ENCODE measurements around the gene FOXF1. TPM values are rescaled to one million over a fixed set of nuclear protein-coding genes. Genes with fewer than 3 reads are reported as not detected.

FOXF1 gene
- total and polyA plus RNA-seq, 12 donors = 0.07 to 0.64 (median 0.27) TPM; not detected in 3

DNA sequence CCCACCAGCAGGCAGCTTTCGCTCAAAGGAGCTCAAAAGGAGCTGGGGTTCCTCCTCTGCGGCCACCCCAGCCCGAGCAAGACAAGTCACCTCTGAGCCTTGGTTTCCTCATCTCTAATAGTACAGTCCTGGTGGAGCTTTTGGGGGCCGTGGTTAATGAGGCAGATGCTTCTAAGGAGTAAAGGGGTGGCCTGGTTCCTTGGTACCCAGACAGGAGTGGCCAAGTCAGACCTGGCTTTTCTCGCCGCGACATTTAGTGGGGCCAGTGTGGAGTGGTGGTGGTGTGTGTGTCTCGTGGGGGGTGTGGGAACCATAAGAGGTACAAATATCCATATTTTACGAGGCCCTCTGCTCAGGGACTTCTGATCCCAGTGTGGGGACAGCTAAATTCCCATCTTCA is 6.7 kb downstream of the FOXF1 start:
- intact Hi-C loops (cut with DNase I) = loop anchor here (5.0 to 10.0 kb wide), 4 partner anchors 172 to 692 kb away; no protein-coding TSS in a partner anchor
- 36 to 45% (median 42%) methylated on average over 9 of the region's 9 CpGs for WGBS, 4 donors
- no peaks in the 10 kb centered on the region for H3K9me3 ChIP-seq (replicated peaks in 1 of 3)
- H3K27me3 ChIP-seq = peaks cover 84% of the 10 kb centered on the region
- no peak for TF ChIP-seq POLR2A (IDR thresholded peaks at IDR 0.05)
- TF ChIP-seq, protein P1, sequence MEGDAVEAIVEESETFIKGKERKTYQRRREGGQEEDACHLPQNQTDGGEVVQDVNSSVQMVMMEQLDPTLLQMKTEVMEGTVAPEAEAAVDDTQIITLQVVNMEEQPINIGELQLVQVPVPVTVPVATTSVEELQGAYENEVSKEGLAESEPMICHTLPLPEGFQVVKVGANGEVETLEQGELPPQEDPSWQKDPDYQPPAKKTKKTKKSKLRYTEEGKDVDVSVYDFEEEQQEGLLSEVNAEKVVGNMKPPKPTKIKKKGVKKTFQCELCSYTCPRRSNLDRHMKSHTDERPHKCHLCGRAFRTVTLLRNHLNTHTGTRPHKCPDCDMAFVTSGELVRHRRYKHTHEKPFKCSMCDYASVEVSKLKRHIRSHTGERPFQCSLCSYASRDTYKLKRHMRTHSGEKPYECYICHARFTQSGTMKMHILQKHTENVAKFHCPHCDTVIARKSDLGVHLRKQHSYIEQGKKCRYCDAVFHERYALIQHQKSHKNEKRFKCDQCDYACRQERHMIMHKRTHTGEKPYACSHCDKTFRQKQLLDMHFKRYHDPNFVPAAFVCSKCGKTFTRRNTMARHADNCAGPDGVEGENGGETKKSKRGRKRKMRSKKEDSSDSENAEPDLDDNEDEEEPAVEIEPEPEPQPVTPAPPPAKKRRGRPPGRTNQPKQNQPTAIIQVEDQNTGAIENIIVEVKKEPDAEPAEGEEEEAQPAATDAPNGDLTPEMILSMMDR (IDR thresholded peaks at IDR 0.05) = no peak
- H3K4me3 ChIP-seq = no peak overlapping the region
- no peak overlapping the region for H3K27ac ChIP-seq
- no peak for DNase-seq
- H3K36me3 ChIP-seq (replicated peaks in 1 of 2) = no peaks in the 10 kb centered on the region
- H3K4me1 ChIP-seq (replicated peaks in 1 of 2) = peaks cover 0 to 8% of the 10 kb centered on the region in 2 donors

DNA sequence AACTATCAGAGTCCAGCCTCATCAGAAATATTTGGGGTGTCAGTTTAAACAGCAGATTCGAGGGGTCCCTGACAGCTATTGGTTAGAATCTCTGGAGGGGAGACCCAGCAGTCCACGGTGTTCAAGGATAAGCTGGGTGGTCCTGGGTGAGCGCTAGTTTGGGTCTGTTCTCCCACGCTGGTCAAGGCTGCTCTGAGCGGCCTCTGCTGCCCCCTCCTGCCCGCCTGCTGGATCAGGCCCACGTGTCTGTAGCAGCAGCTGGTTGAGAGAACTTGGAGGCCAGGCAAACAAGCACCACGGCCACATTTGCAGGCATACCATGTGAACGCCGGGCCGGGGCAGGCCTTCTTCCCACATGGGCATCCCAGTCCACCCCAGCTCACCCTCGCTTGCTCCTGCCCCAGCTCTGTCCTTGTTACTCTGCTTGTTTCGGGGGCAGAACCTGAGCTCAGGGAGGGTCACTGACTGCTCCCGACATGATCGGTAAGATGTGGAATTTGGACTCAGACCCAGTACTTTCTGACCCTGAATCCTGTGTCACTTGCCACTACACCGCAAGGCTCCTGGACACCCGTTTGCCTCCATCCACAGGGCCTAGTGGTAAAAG is 7.4 kb downstream of the FOXF1 start:
- intact Hi-C loops (cut with DNase I) = loop anchor here (5.0 to 10.0 kb wide), 4 partner anchors 173 to 693 kb away; no protein-coding TSS in a partner anchor
- Histone ChIP-seq H3K9me3 (replicated peaks in 1 of 3) (no peaks in the 10 kb centered on the region), H3K36me3 (replicated peaks in 1 of 2) (no peaks in the 10 kb centered on the region), H3K27ac (no peak overlapping the region), H3K4me3 (no peak overlapping the region), H3K4me1 (replicated peaks in 1 of 2) (peaks cover 0 to 8% of the 10 kb centered on the region in 2 donors), H3K27me3 (peaks cover 81% of the 10 kb centered on the region)
- TF ChIP-seq, protein P1 (IDR thresholded peaks at IDR 0.05) = peak in 5 of 6 experiments; percentile 48 to 63 (median 57)
- TF ChIP-seq POLR2A (IDR thresholded peaks at IDR 0.05) = no peak
- DNase-seq = peak; percentile 31 to 69 (median 49)
- WGBS, 4 donors = 22 to 36% (median 24%) methylated on average over 6 to 17 of the region's 17 CpGs

DNA sequence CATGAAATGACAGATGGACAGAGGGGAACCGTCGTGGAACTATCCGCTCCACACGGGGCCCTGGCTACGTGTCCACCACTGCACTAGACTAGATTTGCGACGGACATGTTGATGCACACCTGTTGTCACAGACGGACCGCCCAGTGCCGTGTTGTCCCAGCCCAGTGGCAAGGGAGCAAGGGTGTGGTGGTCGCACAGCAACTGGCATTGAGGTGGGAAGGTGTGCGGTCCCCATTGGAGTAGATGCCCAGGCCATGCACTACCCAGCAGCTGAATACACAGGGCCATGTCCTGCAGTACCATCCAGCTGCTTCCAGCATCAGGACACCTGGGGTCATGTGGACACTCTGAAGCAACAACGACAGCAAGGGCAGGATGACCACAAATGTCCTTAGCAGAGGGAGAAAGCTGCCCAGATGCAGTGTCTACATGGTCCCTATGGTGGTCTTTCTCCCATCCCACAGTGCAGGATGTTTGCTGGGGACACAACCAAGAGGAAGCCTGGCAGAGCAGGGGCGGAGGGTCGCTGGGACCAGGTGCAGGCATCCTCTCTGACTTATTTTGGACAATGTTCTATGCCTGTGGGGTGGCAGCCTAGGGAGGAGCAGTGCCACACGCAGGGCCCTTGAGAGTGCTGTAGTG is 8.8 kb downstream of the FOXF1 start:
- intact Hi-C loops (cut with DNase I) = loop anchor here (5.0 to 10.0 kb wide), 4 partner anchors 174 to 694 kb away; no protein-coding TSS in a partner anchor
- Histone ChIP-seq H3K27me3 (peaks cover 74% of the 10 kb centered on the region), H3K4me1 (replicated peaks in 1 of 2) (peaks cover 0 to 8% of the 10 kb centered on the region in 2 donors), H3K27ac (no peak overlapping the region), H3K9me3 (replicated peaks in 1 of 3) (no peaks in the 10 kb centered on the region), H3K4me3 (no peak overlapping the region), H3K36me3 (replicated peaks in 1 of 2) (no peaks in the 10 kb centered on the region)
- no peak for DNase-seq
- TF ChIP-seq, protein P1 (IDR thresholded peaks at IDR 0.05) = no peak
- no peak for TF ChIP-seq POLR2A (IDR thresholded peaks at IDR 0.05)
- 80 to 83% (median 82%) methylated on average over 12 to 16 of the region's 16 CpGs for WGBS, 4 donors

DNA sequence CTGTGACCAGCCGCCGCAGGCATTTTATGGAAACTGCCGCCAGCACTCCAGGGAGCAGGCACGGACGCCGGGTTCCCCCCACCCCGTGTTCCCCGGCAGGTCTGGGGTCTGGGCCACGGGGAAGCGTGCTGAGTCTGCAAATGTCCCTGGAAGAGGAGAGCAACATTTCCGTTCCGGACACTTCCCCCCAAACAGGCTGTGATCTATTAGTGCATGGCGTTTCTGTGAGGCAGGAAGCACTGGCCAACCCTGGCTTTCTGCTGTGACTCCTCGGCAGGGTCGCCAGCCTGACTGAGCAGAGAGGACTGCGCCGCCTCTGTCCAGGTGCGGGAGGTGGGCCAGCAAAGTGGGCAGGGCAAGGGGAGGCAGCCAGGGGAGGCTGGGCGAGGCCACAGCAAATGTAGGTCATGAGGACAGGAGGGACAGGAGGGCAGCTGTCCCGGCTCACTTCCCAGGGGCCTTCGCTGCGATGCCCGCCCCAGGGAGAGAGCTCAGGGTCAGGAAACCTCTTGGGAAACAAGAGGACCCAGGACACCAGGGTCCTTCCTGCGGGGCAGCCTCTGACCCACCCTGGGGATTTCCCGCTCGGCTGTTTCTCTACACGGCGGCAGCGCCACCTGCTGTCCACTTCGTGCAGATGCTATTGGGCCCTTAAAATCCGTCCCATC is 9.5 kb downstream of the FOXF1 start:
- intact Hi-C loops (cut with DNase I) = loop anchor here (2.0 to 10.0 kb wide), 5 partner anchors 175 to 695 kb away; no protein-coding TSS in a partner anchor
- no peaks in the 10 kb centered on the region for H3K9me3 ChIP-seq (replicated peaks in 1 of 3)
- H3K4me1 ChIP-seq (replicated peaks in 1 of 2) = peaks cover 0 to 8% of the 10 kb centered on the region in 2 donors
- no peak overlapping the region for H3K27ac ChIP-seq
- peak overlapping the region in 1 of 4 donors; percentile 3 for H3K4me3 ChIP-seq
- DNase-seq = peak in 5 of 7 donors; percentile 59 to 73 (median 62)
- H3K27me3 ChIP-seq = peaks cover 67% of the 10 kb centered on the region
- 1 to 19% (median 8%) methylated on average over 13 to 31 of the region's 31 CpGs for WGBS, 4 donors
- no peaks in the 10 kb centered on the region for H3K36me3 ChIP-seq (replicated peaks in 1 of 2)
- no peak for TF ChIP-seq POLR2A (IDR thresholded peaks at IDR 0.05)
- TF ChIP-seq, protein P1 (IDR thresholded peaks at IDR 0.05) = peak; percentile 75 to 93 (median 79)
